Neural cell (in vitro differentiated cells): ENCODE results near the gene IGF1R.
"Not testable (repeated sequence)": the region's sequence is repeated elsewhere in the genome, so short reads cannot be mapped to it uniquely, and the experiment has no call there.

ENCODE experiments used
- EZH2 ChIP-seq: fragments of 200-600, 300-800 bp; shearing (Covaris generic), sonication (generic); IDR thresholded peaks from 2 replicates; pipeline ENCODE4 v1.6.1; 2014; ENCODE audit warnings: antibody characterized with exemption, low read length, borderline replicate concordance, mild to moderate bottlenecking; ENCODE audit not compliant: insufficient read depth, poor library complexity, severe bottlenecking
- MXI1 ChIP-seq: fragments of 450-650 bp; conservative IDR thresholded peaks from 2 replicates; pipeline ENCODE4 v1.6.1; 2014; ENCODE audit warnings: antibody characterized with exemption, mild to moderate bottlenecking; ENCODE audit not compliant: poor library complexity, severe bottlenecking
- POLR2AphosphoS5 ChIP-seq: IDR thresholded peaks from 2 replicates; pipeline ENCODE4 v1.6.1; 2012
- SMC3 ChIP-seq: fragments of 450-650 bp; conservative IDR thresholded peaks from 2 replicates; pipeline ENCODE4 v1.6.1; 2014; ENCODE audit warnings: antibody characterized with exemption, mild to moderate bottlenecking, moderate library complexity; ENCODE audit not compliant: poor library complexity
- TF ChIP-seq, protein P1 (sequence below): fragments of 450-650 bp; IDR thresholded peaks from 2 replicates; pipeline ENCODE4 v1.5.1; 2014; ENCODE audit warnings: antibody characterized with exemption, mild to moderate bottlenecking, moderate library complexity; ENCODE audit not compliant: poor library complexity, severe bottlenecking
- TF ChIP-seq, protein P2 (sequence below): IDR thresholded peaks from 2 replicates; pipeline ENCODE4 v1.6.1; 2012; ENCODE audit warnings: borderline replicate concordance

DNA sequence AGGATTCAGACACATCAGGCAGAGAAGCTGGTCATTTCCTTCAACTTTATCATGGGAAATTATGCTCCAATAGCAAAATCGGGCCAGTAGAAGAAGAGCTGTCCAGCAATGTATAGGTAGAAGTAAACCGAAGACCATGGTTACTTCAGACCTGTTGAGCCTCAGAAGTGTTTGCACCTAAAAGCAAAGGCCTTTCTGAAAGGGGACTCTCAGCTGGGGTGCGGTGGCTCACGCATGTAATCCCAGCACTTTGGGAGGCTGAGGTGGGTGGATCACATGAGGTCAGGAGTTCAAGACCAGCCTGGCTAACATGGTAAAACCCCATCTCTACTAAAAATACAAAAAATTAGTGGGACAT lies 316.8 kb downstream of the IGF1R start:
- TF ChIP-seq, protein P1, sequence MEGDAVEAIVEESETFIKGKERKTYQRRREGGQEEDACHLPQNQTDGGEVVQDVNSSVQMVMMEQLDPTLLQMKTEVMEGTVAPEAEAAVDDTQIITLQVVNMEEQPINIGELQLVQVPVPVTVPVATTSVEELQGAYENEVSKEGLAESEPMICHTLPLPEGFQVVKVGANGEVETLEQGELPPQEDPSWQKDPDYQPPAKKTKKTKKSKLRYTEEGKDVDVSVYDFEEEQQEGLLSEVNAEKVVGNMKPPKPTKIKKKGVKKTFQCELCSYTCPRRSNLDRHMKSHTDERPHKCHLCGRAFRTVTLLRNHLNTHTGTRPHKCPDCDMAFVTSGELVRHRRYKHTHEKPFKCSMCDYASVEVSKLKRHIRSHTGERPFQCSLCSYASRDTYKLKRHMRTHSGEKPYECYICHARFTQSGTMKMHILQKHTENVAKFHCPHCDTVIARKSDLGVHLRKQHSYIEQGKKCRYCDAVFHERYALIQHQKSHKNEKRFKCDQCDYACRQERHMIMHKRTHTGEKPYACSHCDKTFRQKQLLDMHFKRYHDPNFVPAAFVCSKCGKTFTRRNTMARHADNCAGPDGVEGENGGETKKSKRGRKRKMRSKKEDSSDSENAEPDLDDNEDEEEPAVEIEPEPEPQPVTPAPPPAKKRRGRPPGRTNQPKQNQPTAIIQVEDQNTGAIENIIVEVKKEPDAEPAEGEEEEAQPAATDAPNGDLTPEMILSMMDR, result not testable (repeated sequence)
- TF ChIP-seq EZH2, POLR2AphosphoS5, MXI1, SMC3: not testable (repeated sequence)
- TF ChIP-seq, protein P2, sequence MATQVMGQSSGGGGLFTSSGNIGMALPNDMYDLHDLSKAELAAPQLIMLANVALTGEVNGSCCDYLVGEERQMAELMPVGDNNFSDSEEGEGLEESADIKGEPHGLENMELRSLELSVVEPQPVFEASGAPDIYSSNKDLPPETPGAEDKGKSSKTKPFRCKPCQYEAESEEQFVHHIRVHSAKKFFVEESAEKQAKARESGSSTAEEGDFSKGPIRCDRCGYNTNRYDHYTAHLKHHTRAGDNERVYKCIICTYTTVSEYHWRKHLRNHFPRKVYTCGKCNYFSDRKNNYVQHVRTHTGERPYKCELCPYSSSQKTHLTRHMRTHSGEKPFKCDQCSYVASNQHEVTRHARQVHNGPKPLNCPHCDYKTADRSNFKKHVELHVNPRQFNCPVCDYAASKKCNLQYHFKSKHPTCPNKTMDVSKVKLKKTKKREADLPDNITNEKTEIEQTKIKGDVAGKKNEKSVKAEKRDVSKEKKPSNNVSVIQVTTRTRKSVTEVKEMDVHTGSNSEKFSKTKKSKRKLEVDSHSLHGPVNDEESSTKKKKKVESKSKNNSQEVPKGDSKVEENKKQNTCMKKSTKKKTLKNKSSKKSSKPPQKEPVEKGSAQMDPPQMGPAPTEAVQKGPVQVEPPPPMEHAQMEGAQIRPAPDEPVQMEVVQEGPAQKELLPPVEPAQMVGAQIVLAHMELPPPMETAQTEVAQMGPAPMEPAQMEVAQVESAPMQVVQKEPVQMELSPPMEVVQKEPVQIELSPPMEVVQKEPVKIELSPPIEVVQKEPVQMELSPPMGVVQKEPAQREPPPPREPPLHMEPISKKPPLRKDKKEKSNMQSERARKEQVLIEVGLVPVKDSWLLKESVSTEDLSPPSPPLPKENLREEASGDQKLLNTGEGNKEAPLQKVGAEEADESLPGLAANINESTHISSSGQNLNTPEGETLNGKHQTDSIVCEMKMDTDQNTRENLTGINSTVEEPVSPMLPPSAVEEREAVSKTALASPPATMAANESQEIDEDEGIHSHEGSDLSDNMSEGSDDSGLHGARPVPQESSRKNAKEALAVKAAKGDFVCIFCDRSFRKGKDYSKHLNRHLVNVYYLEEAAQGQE, result not testable (repeated sequence)
